Measurements from ENCODE around the gene SAA2.
"Not testable (repeated sequence)": the region's sequence is repeated elsewhere in the genome, so short reads cannot be mapped to it uniquely, and the experiment has no call there.

The SAA2 gene

DNA sequence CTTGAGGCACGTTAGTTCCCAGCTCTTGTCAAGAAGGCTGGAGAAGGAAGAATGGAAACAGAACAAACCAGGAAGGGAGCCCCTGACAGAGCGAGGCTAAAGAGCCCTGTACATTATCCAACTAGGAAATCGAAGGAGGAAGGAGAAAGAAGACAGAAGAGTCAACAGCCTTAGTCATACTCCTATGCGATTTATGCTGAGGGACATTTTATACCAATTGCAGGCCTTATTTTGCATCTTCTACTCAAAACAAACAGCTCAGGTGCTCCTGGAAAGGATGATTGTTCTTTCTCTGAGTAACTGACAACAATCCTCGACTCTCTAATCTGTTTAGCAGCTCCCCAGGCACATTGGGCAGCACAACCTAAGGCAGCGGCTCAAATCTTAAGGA lies 1.3 kb downstream of the SAA2 start:
- not testable (repeated sequence) for DNase-seq

DNA sequence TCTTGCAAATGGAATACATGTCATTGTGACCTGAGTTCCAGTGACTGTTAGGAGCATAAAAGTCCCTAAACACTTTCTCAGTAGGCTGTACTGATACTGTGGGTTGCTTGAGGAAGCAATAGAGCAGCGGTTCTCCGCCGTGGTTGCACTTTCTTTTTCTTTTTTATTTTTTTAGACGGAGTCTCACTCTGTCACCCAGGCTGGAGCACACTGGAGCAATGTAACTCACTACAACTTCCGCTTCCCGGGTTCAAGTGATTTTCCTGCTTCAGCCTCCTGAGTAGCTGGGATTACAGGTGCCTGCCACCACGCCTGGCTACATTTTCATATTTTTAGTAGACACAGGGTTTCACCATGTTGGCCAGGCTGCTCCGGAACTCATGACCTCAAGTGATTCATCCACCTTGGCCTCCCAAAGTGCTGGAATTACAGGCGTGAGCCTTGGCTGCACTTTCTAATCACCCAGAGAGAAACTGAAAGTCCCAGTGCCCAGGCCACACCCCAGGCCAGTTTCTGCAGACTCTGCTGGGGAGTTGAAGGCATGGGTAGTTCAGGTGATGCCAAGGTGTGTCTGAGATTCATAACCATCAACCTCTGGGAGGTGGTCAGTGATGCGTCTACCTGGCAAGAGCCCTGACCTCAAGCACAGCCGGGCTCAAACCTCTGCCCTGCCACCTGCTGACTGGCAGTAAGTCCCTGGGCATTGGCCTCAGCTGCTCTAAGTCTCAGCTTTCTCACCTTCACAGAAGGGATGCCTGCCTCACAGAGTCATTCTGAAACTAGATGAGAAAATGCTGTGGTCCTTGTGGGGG lies 1.9 kb downstream of the SAA2 start:
- not testable (repeated sequence) for DNase-seq

DNA sequence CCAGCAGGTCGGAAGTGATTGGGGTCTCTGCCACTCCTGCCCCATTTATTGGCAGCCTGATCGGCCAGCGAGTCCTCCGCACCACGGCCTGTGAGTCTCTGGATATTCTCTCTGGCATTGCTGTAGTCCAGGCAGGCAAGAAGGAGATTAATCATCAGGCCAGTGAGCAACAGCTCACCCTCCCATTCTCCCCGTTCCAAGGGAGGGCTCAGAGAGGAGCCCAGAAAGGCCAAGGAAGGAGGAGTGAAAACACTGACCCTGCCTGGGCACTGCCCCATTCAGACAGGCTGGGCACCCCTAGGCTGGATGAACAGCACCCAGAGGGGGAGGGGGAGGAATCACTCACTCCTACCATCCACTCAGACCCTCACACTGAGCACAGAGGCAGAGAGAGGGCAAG lies 3.1 kb downstream of the SAA2 start:
- no peak for DNase-seq

DNA sequence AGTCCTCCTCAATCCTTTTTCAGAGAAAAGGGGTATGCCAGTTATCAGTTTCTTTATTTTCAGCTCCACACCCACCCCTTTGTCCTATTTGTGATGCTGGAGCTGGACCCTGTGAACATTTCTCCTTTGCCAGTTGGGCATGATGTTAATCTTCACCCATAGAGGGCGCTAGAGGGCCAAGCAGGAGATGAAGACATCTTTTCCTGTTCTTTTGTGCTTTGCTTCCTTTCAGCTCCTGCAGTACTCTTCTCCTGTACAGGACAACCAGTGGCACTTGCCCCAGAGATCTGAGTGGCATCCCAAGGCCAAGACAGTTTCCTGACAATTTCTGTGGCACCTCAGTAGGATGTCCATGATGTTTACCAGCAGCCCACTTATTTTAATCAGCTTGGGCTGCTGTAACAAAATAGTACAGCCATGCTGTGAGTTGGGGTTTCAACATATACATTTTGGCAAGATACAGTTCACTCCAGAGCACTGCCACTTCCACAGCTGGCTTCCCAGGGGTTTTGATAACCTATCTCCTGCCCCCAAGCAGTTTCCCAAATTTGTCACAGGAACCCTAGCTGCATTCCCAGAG lies 4.6 kb downstream of the SAA2 start:
- DNase-seq: peak in 1 of 4 experiments; percentile 6

DNA sequence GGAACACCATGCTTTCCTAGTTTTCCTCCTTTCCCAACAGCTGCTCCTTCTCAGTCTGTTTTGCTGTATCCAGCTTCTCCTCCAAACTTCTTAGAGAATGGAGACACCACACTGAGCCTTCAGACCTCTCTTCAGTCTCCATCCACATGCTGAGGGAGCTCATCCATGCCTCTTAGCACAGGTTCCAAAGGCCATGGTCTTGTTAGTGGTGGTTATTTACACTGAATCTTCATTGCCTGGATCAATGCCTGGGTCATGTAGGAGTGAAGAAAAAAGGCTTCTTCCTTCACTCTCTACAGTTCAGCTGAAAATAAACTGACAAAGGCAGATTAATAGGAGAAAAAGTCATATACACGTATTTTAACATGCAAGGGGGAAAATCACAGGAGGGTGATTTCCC lies 8.8 kb downstream of the SAA2 start:
- no peak for DNase-seq

DNA sequence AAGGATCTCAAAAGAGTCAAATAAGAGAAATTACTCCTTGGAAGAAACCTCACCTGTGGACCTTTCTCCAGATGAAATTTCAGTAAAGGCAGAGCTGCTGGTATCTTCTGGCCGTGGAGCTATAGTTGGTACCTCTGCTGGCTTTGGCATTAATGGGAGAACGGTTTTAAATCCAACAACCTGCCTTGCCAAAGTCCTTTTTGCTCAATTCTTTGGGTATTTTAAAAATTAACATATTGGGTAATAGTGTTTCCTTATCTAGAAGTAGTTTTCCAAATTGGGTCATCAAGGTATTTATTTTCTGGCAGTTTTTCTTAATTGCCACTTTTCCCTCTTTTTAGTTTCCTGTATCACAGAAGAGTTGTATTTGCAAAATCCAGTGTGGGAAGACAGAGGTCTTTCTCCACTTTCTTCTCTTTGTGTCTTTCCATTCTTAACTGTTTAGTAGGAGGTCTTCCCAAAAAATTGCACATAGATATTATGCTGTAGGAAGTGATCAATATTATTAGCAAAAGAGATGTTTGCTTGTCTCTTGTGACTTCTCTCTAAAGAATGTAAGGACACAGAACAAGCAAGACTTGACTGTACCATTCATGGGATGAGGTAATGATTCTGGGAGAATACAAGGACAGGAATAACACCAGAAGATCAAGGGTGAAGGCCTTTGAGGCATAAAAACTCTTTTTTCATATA lies 11.7 kb downstream of the SAA2 start, which contains the start of gene SAA4:
Gene SAA4, minus strand, starts transcription at position 139 of the 693 bp plus-strand sequence. CDS start 876 bp downstream, outside the sequence.
- no peak for DNase-seq

DNA sequence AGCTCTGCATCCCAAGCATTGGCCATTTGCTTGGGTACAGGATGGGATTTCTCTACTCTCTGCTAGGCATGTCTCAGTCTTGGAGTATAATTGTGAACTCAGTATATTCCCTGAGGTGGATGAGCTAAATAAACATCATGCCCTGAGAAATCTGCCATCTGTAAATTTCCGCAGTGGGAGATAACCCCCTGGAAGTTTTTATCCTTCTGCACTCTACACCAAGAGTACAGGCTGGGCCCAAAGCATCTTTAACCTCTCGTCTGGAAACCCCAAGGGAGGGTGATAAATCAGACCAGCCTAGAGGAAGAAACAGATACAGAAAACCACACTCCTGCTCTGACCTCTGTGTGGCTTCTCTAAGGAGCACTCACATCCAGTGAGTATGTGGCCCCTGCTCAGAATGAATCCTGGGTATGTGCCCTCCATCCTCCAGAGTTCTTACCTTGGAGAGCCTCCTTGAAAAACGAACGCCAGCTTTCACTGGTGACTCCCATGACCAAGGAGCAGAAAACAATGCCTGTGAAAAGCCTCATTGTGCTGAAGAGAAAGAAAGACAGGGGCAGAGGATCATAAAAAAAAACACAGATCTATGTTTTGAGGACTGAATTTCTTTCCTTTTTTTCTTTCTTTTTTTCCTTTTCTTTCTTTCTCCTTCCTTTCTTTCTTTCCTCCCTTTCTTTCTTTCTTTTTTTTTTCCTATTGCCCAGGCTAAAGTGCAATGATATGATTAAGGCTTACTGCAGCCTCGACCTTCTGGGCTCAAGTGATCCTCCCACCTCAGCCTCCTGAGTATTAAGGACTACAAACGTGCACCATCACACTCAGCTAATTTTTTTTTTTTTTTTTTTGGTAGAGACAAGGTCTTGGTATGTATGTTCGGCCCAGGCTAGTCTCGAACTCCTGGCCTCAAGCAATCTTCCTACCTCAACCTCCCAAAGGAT lies 12.8 kb downstream of the SAA2 start:
- no peak for DNase-seq

DNA sequence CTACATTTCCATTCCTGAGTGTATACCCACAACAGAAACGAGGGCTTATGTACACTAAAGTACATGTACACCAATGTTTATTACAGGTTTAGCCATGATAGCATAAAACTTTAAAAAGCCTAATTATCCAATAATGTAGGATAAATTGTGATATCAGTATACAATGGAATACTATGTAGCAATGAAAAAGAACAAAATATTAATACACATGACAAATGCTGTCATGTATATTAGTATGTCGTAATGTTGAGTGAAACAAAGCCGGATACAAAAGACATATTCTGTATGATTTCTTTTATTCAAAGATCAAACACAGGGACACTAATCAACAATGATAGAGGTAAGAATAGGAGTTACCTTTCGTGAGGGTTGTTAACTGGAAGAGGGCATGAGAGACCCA lies 14.6 kb downstream of the SAA2 start:
- no peak for DNase-seq

DNA sequence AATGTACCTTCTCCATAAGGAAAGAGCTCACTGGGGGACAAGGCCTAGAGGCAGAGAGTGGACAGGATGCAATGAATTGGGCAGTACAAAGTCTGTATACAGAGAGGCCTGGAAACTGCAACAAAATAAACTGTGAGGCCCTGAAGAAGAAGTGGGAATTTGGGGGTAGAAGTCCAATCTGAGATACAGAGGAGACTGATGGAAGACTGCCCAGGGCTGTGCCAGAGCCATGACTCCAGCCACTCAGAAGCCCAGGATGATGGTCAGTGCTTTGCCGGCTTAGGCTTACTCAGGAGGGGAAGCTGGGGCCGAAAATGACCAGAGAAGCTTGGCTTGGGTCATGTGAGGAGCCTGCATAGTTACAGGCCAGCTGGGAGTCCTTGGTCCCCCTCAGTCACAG lies 17.6 kb downstream of the SAA2 start:
- no peak for DNase-seq

DNA sequence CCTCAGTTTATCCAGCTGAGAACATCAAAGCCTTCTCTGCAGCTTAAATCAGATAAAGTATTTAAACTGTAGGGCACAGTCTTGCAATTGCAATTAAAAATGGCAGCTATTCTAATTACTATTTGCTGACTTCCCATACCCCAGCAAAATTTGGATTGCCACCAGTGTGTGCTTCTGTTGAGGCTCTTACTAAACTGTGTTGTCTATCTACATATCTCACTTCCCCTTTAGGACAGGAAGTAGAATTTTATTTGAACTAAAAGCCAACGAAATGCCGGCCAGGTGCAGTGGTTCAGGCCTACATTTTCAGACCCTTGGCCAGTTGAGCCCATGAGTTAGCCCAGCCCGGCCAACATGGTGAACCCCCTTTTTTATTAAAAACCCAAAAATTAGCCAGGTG lies 19.0 kb downstream of the SAA2 start:
- no peak for DNase-seq

DNA sequence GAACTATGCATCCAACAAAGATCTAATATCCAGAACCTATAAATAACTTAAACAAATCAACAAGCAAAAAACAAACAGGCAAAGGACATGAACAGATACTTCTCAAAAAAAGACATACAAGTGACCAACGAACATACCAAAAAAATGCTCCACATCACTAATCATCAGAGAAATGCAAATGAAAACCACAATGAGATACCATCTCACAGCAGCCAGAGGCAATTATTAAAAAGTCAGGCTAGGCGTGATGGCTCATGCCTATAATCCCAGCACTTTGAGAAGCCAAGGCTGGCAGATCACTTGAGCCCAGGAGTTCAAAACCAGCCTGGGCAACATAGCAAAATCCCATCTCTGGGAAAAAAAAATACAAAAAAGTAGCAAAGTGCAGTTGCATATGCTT lies 22.6 kb downstream of the SAA2 start:
- no peak for DNase-seq

DNA sequence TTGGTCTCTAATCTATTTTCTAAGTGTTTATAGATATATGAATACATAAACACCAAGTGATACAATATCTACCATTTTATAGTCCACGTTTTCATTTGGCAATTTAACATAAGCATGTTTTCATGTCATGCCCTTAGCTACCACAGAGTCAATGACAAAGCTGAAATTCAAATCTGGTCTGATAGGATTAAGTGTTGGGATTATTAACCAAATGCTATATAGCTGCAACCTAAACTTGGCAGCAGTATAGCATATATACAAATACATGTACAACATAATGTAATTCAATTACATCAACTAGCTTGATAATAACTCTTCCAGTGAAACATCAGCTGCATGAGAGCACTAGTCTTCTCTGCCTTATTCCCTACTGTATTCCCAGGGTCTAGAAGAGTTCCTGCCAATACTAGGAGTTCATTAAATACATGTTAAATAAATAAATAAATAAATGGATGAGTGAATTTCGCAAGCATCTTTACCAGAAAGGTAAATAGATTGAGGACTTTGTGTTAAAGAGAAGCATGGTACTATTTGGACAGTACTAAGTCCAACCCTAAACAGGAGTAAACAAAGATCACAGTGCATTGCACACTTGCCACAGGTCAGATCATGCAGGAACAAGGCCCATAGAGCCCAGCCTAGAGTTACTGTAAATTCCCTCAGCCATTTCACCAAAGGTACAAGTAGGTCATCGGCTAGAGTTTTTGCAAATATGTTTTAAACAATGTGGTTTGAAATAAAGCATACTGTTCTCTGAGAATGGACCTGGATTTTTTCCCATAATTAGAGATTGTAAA lies 24.7 kb downstream of the SAA2 start:
- DNase-seq: no peak

DNA sequence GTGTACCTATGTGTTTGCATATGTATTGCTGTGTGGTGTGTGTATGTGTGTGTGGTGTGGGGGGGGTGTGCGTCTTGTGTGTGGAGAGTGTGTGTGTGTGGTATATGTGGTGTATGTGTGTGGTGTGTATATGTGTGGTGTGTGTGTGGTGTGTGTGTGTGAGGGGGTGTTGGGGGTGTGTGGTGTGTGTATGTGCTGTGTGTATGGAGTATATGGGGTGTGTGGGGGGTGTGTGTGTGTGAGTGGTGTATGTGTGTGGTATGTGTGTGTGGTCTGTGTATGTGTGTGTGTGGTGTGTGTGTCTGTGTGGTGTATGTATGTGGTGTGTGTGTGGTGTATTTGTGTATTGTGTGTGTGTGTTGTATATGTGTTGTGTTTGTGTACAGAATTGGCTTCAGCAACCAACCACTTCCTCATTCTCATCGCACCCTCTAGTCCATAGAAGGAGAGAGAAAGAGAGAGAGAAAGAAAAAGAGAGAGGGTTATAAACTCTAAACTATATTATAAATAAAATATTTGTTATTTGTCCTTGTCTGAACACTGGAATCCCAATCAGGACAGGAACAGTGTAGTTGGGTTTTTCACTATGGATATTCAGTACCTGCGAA lies 25.6 kb downstream of the SAA2 start:
- no peak for DNase-seq

DNA sequence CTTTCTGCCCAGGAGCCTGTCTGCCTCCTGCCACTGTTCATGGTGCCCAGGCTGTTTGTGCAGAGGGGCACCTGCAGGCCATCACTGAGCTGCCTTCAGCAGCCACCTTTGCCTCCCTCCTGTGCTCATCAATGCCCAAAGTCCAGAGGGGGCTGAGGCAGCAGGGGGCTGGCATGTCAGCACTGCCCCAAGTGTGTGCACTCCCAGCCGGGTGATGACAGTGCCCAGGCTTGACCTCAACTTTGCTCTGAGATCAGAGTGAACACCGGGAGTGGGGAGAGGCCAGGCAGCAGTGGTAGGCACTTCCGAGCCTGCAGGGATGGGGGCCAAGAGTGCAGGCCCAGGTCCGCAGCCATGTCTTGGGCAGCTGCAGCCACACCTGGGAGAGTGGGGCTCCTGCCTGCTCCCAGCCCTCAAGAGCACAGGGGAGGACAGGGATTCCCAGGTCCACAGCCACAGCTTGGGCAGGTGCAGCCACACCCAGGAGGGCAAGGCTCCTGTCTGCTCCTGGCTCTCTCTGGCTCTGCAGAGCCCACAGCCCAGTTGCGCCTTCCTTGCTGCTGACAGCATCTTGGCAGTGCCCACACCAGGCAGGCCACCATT lies 27.1 kb downstream of the SAA2 start:
- no peak for DNase-seq

DNA sequence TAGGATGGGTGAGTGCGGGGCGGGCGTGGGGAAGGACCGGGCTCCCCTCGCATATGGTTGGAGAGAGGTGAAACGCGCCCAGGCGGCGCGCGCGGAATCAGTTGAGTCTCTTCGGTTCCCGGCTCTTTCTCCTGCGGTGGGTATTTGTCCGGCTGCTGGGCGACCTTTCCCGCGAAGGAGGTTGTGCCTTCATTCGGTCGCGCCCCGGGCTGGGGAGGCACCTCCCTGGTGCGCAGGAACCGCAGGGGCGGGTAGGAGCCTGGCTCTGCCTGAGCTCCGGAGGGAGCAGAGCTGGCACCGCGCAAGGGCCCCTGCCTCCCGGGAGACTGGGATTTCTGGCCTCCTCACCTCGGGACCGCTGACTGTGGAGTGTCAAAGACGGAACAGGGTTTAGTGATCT lies 39.4 kb downstream of the SAA2 start:
- DNase-seq: no peak

DNA sequence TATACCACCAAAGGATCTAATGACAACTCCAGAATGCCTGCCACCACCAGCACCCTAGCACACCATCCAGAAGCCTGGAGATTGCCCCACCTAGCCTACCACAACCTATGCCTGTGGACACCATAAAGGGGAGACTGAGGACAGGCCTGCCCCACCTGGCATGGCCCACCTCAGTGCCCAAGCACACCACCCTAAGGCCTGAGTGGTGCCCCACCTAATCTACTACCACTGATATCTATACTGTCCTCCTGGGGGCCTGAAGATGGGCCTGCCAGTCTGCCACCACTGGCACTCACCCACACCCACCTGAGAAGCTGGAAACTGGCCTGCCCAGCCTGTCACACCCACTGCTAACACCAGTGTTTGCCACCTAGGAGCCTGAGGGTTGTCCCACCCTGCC lies 43.7 kb downstream of the SAA2 start:
- DNase-seq: no peak

DNA sequence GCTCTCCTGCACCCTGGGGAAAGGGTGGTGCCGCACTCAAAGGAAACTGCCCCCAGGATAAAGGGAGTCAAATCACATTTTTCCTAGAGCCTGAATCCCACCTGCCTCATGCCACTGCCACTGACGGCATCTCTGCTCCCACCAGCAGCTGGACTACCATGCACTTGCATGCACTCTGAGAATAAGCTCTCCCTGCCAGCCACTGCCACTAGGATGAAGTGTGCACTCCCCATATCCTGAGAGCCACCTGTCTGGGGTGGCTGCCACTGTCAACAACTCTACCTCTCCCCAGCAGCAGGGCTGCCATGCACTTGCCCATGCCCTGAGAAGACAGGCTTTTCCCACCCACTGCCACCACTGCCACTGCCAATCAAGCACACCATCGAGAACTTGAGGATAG lies 44.2 kb downstream of the SAA2 start:
- no peak for DNase-seq

DNA sequence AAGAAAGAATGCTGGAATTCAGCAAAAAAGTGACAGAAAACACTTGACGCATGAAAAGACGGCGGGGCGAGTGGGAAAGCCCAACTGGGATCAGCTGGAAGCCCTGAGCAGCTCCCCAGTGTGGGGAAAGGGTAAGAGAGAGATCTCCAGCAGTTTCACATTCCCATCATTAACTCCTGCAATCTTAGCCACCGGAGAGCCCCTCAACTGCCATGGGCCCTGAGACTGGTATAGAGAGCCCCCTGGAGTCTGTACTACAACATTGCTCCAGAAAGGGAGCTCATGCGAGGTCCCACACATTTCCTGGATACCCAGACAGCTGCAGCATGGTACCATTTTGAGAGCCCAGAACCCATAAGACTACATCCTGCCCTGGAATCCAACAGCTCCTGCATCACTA lies 44.7 kb downstream of the SAA2 start:
- DNase-seq: no peak

DNA sequence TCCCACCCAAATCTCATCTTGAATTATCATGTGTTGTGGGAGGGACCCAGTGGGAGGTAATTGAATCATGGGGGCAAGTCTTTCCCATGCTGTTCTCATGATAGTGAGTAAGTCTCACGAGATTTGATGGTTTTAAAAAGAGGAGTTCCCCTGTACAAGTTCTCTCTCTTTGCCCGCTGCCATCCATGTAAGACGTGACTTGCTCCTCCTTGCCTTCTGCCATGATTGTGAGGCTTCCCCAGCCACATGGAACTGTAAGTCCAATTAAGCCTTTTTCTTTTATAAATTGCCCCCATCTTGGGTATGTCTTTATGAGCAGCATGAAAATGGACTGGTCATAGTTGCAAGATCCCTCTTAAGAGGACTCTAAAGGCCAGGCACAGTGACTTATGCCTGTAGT lies 50.7 kb downstream of the SAA2 start:
- DNase-seq: not testable (repeated sequence)

DNA sequence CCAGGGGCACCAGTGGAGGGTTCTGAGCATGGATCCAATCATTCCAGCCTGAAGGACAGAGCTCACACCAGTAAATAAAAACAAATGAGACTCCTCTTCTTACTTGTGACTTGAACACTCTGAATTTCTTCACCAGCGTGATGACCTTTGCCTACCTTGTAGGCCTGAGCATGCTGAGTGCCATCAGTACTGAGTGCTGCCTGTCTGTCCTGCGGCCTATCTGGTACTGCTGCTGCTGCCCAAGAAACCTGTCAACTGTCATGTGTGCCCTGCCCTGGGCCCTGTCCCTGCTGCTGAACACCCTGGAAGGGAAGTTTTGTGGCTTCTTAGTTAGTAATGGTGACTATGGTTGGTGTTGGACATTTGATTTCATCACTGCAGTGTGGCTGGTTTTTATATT lies 51.9 kb downstream of the SAA2 start:
- no peak for DNase-seq
